Measurements from ENCODE around the gene IL33. TPM values are rescaled to one million over a fixed set of nuclear protein-coding genes. Genes with fewer than 3 reads are reported as not detected.

Gene IL33
- total RNA-seq, 1 experiment from 2014 or later = not detected

- no peaks in the 10 kb centered on the region for H3K9me3 ChIP-seq (ENCODE audit: control insufficient read depth in 1 of 2, insufficient read depth in 1 of 2, low read depth in 1 of 2, low read length in 2 of 2)
- RAD21 ChIA-PET (ENCODE audit: low non-redundant PET in 1 of 2, low total read pairs in 2 of 2, uncharacterized antibody in 2 of 2, unreplicated experiment in 2 of 2) = no interaction called here
- intact Hi-C loops (cut with micrococcal nuclease) = no loop called here
- POLR2A ChIA-PET = no interaction called here
- no peak overlapping the region for H2AFZ ChIP-seq (ENCODE audit: low read depth, low read length, poor library complexity, severe bottlenecking)
- no peaks in the 10 kb centered on the region for H3K4me1 ChIP-seq (ENCODE audit: control insufficient read depth in 1 of 2, insufficient read depth in 2 of 2, low read length in 2 of 2)
- no peaks in the 10 kb centered on the region for H3K9me2 ChIP-seq (ENCODE audit: insufficient read depth)
- no peaks in the 10 kb centered on the region for H3K27me3 ChIP-seq (ENCODE audit: insufficient read depth, low read length)
- no peak overlapping the region for H3K4me2 ChIP-seq (ENCODE audit: low read length)
- H3K9ac ChIP-seq (ENCODE audit: low read length) = no peak overlapping the region
- no peak for ATAC-seq
- no peak overlapping the region for H3K4me3 ChIP-seq (replicated peaks in 1 of 2; ENCODE audit: low read depth in 1 of 2, low read length in 2 of 2)
- H3K27ac ChIP-seq (ENCODE audit: low read depth, low read length) = no peak overlapping the region
- CTCF ChIA-PET = no interaction called here
- TF ChIP-seq EZH2phosphoT487 (IDR thresholded peaks at IDR 0.05; ENCODE audit: borderline replicate concordance) = no peak
- no peak for TF ChIP-seq ZFX (IDR thresholded peaks at IDR 0.05)
- no peak for TF ChIP-seq SRF (IDR thresholded peaks at IDR 0.05; ENCODE audit: low read depth)
- TF ChIP-seq EGR1 (IDR thresholded peaks at IDR 0.05; ENCODE audit: low read depth) = no peak
- TF ChIP-seq RAD21 (IDR thresholded peaks at IDR 0.05; ENCODE audit: low read depth) = no peak
- TF ChIP-seq FOSL1 (IDR thresholded peaks at IDR 0.05; ENCODE audit: low read depth) = no peak
- TF ChIP-seq SIN3A (IDR thresholded peaks at IDR 0.05; ENCODE audit: low read depth) = no peak
- TF ChIP-seq ZBTB33 (IDR thresholded peaks at IDR 0.05; ENCODE audit: extremely low read depth, insufficient replicate concordance, low read length) = no peak
- TF ChIP-seq ELF1 (IDR thresholded peaks at IDR 0.05; ENCODE audit: borderline replicate concordance, low read depth) = no peak
- no peak for TF ChIP-seq CEBPB (IDR thresholded peaks at IDR 0.05; ENCODE audit: low read depth)
- TF ChIP-seq POLR2A (IDR thresholded peaks at IDR 0.05; ENCODE audit: borderline replicate concordance, extremely low read depth, insufficient read depth, insufficient read length) = no peak
- TF ChIP-seq POLR2AphosphoS5 (IDR thresholded peaks at IDR 0.05; ENCODE audit: low read depth, low read length) = no peak
- TF ChIP-seq YY1 (IDR thresholded peaks at IDR 0.05; ENCODE audit: extremely low read depth, insufficient replicate concordance, low read depth, low read length) = no peak
- no peak for TF ChIP-seq TCF7L2 (IDR thresholded peaks at IDR 0.05; ENCODE audit: borderline replicate concordance, extremely low read depth, insufficient read depth, insufficient read length)
- TF ChIP-seq REST (IDR thresholded peaks at IDR 0.05; ENCODE audit: low read depth) = no peak
- DNase-seq (ENCODE audit: low read depth, low spot score) = no peak
- no peaks in the 10 kb centered on the region for H4K20me1 ChIP-seq (ENCODE audit: insufficient read depth)
- H3K79me2 ChIP-seq (ENCODE audit: insufficient read depth, low read length) = no peaks in the 10 kb centered on the region
- no peaks in the 10 kb centered on the region for H3K36me3 ChIP-seq (ENCODE audit: control insufficient read depth in 1 of 2, insufficient read depth in 2 of 2, low read length in 2 of 2)
- no TSS peak for BruUV-seq (replicated peaks)
These were observed 14.6 kb downstream of the IL33 start for GRCh38 chr9:6230037-6230780.

All from HCT116 (cell line).